Measurements from ENCODE around the gene KCND3.

GRCh38 chr1:111906816-111907215 lies 82.7 kb downstream of the KCND3 start:
- TF ChIP-seq CTCF (conservative IDR thresholded peaks at IDR 0.05), result no peak
- no peak for TF ChIP-seq ZFX (IDR thresholded peaks at IDR 0.05)
